ENCODE measurements around the gene RAB15.

RAB15 gene

DNA sequence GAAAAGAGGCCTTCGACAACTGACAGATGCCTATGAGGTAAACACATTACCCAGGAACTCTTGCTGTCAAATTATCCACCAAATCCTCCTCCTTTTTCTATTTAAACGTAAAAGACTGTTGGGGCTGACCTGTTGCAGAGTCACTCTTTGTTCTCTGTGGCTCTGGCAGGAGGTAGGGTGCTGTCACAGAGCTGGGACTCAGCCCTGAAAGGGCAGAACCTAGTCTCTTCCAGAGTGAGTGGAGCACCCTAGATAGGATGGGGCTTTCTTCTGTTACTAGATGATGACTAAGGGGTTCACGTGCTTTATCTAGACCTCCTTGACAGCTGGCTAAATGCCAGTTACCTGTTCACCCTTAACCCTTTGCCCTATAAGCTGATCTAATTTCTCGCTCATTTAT is 40.2 kb upstream of the RAB15 start:
- Histone ChIP-seq H3K79me2 (peaks cover 2% of the 10 kb centered on the region), H3K9me3 (ENCODE audit: control insufficient read depth, low read length) (no peaks in the 10 kb centered on the region), H2AFZ (no peak overlapping the region), H3K4me2 (ENCODE audit: low read length) (no peak overlapping the region), H3K27ac (no peak overlapping the region), H3K4me1 (no peaks in the 10 kb centered on the region), H3K27me3 (ENCODE audit: control insufficient read depth, insufficient read depth, low read length) (no peaks in the 10 kb centered on the region), H3K9ac (no peak overlapping the region), H3K36me3 (ENCODE audit: control insufficient read depth, insufficient read depth, low read length) (no peaks in the 10 kb centered on the region), H3K4me3 (ENCODE audit: low read depth, low read length) (no peak overlapping the region)
- TF ChIP-seq, protein P1, sequence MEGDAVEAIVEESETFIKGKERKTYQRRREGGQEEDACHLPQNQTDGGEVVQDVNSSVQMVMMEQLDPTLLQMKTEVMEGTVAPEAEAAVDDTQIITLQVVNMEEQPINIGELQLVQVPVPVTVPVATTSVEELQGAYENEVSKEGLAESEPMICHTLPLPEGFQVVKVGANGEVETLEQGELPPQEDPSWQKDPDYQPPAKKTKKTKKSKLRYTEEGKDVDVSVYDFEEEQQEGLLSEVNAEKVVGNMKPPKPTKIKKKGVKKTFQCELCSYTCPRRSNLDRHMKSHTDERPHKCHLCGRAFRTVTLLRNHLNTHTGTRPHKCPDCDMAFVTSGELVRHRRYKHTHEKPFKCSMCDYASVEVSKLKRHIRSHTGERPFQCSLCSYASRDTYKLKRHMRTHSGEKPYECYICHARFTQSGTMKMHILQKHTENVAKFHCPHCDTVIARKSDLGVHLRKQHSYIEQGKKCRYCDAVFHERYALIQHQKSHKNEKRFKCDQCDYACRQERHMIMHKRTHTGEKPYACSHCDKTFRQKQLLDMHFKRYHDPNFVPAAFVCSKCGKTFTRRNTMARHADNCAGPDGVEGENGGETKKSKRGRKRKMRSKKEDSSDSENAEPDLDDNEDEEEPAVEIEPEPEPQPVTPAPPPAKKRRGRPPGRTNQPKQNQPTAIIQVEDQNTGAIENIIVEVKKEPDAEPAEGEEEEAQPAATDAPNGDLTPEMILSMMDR (IDR thresholded peaks at IDR 0.05) = no peak

DNA sequence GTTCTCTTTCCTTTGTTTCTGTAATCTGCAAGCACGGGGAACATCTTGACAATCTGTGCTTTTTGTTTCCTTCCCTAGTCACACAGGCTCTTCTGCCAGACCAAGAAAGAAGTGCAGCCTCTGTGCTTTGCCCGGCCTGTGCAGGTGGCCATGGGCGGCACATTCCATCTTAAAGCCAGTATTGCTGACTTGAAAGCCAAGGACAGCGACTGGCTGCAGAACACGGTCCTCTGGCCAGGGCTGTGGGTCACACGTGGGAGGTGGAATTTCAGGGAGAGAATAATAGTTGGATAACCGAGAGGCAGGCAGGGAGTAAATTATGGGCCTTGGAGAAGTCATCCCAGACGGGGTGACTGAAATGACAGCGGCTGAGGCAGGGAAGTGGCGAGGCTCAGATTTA is 39.4 kb upstream of the RAB15 start:
- no peaks in the 10 kb centered on the region for H3K36me3 ChIP-seq (ENCODE audit: control insufficient read depth, insufficient read depth, low read length)
- H3K27ac ChIP-seq = no peak overlapping the region
- H3K9ac ChIP-seq = no peak overlapping the region

DNA sequence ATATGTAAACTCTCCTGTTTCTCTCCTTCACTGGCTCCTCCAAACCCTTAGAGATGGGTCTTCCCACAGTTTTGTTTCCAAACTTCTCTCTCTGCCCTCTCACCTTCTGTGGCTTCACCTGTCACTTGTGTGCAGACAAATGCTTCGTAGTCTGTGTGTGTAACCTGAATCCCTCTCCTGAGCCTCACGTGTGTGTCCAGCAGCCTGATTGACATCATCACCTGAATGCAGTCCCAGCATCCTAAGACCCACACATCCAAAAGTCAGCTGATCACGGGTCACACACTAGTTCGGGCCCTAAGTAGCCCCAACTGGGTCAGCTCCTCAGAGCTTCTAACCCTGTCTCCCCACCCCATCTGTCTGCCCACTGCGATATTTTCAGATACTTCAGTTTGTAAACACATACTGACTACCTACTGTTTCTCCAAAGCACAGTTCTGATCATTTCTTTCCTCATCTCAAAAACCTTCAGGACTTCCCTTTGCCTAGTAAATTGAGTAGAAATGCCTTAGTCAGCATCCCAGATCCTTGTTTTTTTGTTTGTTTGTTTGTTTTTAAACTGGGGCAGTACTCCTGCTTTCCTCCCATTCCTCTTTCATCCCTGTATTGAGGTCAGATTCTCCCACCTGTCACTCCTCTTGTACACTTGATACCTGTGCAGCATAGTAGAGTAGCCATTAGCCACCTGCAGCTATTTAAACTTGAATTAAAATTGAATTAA is 38.2 kb upstream of the RAB15 start:
- H2AFZ ChIP-seq = no peak overlapping the region
- H3K4me3 ChIP-seq (ENCODE audit: low read depth, low read length) = no peak overlapping the region
- no peak overlapping the region for H3K27ac ChIP-seq
- no peaks in the 10 kb centered on the region for H3K27me3 ChIP-seq (ENCODE audit: control insufficient read depth, insufficient read depth, low read length)
- no peaks in the 10 kb centered on the region for H3K9me3 ChIP-seq (ENCODE audit: control insufficient read depth, low read length)
- H3K4me2 ChIP-seq (ENCODE audit: low read length) = no peak overlapping the region
- H3K4me1 ChIP-seq = no peaks in the 10 kb centered on the region
- TF ChIP-seq, protein P1 (IDR thresholded peaks at IDR 0.05) = no peak
- peaks cover 2% of the 10 kb centered on the region for H3K79me2 ChIP-seq
- no peak overlapping the region for H3K9ac ChIP-seq
- H3K36me3 ChIP-seq (ENCODE audit: control insufficient read depth, insufficient read depth, low read length) = no peaks in the 10 kb centered on the region

More for the DNA sequence above, 39.4 kb upstream of the RAB15 start:
- H3K79me2 ChIP-seq = peaks cover 2% of the 10 kb centered on the region
- TF ChIP-seq, protein P1 (IDR thresholded peaks at IDR 0.05) = no peak
- no peaks in the 10 kb centered on the region for H3K9me3 ChIP-seq (ENCODE audit: control insufficient read depth, low read length)
- no peak overlapping the region for H3K4me2 ChIP-seq (ENCODE audit: low read length)
- H3K27me3 ChIP-seq (ENCODE audit: control insufficient read depth, insufficient read depth, low read length) = no peaks in the 10 kb centered on the region
- H2AFZ ChIP-seq = no peak overlapping the region
- H3K4me1 ChIP-seq = no peaks in the 10 kb centered on the region
- no peak overlapping the region for H3K4me3 ChIP-seq (ENCODE audit: low read depth, low read length)

DNA sequence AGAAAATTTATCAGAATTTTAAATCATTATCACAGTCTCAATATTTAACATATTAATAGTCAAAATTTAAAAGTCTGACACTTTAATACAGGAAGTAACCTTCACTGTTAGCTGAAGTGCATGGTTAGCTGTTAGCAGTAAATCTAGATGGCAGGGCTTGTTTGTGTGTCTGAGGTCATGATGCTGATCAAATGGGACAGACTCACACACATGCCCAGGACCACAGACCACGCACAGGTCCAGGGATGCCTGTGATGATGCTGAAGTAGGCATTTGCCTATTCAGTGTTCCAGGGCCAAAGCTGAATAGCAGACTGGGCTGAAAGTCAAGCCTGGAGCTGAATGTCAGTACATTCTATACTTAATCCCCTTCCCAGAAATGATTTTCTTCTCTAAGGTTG is 35.1 kb upstream of the RAB15 start:
- H3K36me3 ChIP-seq (ENCODE audit: control insufficient read depth, insufficient read depth, low read length) = no peaks in the 10 kb centered on the region
- no peaks in the 10 kb centered on the region for H3K4me1 ChIP-seq
- TF ChIP-seq, protein P1 (IDR thresholded peaks at IDR 0.05) = no peak
- H3K27me3 ChIP-seq (ENCODE audit: control insufficient read depth, insufficient read depth, low read length) = no peaks in the 10 kb centered on the region
- no peak overlapping the region for H2AFZ ChIP-seq
- no peak overlapping the region for H3K4me3 ChIP-seq (ENCODE audit: low read depth, low read length)
- H3K9ac ChIP-seq = no peak overlapping the region
- peaks cover 3% of the 10 kb centered on the region for H3K79me2 ChIP-seq
- no peak overlapping the region for H3K4me2 ChIP-seq (ENCODE audit: low read length)
- no peak overlapping the region for H3K27ac ChIP-seq
- H3K9me3 ChIP-seq (ENCODE audit: control insufficient read depth, low read length) = no peaks in the 10 kb centered on the region

DNA sequence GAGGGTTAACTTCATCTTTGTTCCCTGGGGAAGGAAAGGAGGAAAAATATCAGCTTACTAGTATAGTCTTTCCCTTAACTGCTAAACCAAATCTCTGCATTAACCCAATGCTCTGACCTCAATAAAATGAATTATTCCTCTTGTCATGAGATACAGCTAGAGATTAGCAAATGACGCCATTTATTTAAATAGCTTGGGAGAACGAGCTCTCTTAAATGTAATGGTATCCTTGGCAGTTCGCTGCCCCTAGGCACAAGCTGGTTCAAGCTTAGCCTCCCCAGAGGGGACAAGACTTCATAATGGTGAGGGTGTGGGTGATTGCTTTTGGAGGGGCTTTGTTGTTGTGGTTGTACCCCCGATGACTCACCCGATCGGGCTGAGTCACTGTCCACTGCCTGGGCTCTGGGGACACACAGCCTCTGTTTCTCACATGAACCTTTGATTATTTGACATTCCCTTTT is 34.2 kb upstream of the RAB15 start:
- no peaks in the 10 kb centered on the region for H3K9me3 ChIP-seq (ENCODE audit: control insufficient read depth, low read length)
- H3K27ac ChIP-seq = no peak overlapping the region
- H3K9ac ChIP-seq = no peak overlapping the region
- no peak overlapping the region for H2AFZ ChIP-seq
- H3K36me3 ChIP-seq (ENCODE audit: control insufficient read depth, insufficient read depth, low read length) = no peaks in the 10 kb centered on the region
- no peak overlapping the region for H3K4me3 ChIP-seq (ENCODE audit: low read depth, low read length)
- H3K4me2 ChIP-seq (ENCODE audit: low read length) = no peak overlapping the region
- no peaks in the 10 kb centered on the region for H3K27me3 ChIP-seq (ENCODE audit: control insufficient read depth, insufficient read depth, low read length)
- no peaks in the 10 kb centered on the region for H3K4me1 ChIP-seq
- peaks cover 7% of the 10 kb centered on the region for H3K79me2 ChIP-seq
- TF ChIP-seq, protein P1 (IDR thresholded peaks at IDR 0.05) = no peak

Measured in parathyroid adenoma (tissue), 2 donors.